Sigmoid colon (tissue), 4 donors: ENCODE data around the gene EPN3.

Source experiments
- POLR2A ChIP-seq, 2 donors: fragments of 450-650 bp; IDR thresholded peaks; one replicate each; pipeline ENCODE4 v1.6.1; 2016; ENCODE audit warnings: antibody characterized with exemption in 2 of 2, mild to moderate bottlenecking in 2 of 2, moderate library complexity in 2 of 2
- POLR2AphosphoS5 ChIP-seq, 4 donors: sonication (generic); formaldehyde crosslinking; IDR thresholded peaks; one replicate each; pipeline ENCODE4 v1.6.1; 2017; ENCODE audit warnings: antibody characterized with exemption in 4 of 4
- TF ChIP-seq, protein P1 (sequence below), 4 experiments: fragments of 450-650 bp in 3 of 4; fragments of 200-600 bp in 1 of 4; IDR thresholded peaks; one replicate each; pipeline ENCODE4 v1.5.1; 2016 to 2019; ENCODE audit warnings: antibody characterized with exemption in 4 of 4, mild to moderate bottlenecking in 3 of 4, moderate library complexity in 2 of 4

DNA sequence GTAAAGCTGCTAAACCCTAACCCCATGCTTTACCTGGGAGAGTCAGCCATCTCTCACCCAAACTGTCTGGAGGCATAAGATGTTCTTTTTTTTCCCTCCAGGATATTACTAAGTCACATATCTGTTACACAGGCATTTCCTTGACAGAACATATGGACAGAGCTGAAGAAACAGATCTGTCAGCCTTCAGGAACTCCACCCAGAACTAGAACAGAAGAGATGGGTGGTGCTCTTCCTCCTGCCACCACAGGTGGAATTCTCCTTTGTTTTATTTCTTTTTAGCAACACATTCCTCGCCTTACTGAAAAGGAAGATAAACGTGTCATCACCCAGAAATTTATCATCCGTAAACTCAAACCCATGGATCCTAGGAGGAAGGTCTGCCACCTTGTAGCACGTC is 15.5 kb upstream of the EPN3 start:
- TF ChIP-seq POLR2A (IDR thresholded peaks at IDR 0.05) (no peak), POLR2AphosphoS5 (IDR thresholded peaks at IDR 0.05) (no peak)
- TF ChIP-seq, protein P1, sequence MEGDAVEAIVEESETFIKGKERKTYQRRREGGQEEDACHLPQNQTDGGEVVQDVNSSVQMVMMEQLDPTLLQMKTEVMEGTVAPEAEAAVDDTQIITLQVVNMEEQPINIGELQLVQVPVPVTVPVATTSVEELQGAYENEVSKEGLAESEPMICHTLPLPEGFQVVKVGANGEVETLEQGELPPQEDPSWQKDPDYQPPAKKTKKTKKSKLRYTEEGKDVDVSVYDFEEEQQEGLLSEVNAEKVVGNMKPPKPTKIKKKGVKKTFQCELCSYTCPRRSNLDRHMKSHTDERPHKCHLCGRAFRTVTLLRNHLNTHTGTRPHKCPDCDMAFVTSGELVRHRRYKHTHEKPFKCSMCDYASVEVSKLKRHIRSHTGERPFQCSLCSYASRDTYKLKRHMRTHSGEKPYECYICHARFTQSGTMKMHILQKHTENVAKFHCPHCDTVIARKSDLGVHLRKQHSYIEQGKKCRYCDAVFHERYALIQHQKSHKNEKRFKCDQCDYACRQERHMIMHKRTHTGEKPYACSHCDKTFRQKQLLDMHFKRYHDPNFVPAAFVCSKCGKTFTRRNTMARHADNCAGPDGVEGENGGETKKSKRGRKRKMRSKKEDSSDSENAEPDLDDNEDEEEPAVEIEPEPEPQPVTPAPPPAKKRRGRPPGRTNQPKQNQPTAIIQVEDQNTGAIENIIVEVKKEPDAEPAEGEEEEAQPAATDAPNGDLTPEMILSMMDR (IDR thresholded peaks at IDR 0.05): no peak
